HepG2 (cell line): Measurements from ENCODE around the gene FAM174C. TPM values are rescaled to one million over a fixed set of nuclear protein-coding genes. Genes with fewer than 3 reads are reported as not detected.
A peak's percentile ranks its signal among the peaks of the same experiment; 100 is the strongest.

Experiments
- ATF6 ChIP-seq: sonication (generic); formaldehyde crosslinking; conservative IDR thresholded peaks from 2 replicates; pipeline ENCODE4 v1.4.0; 2020; ENCODE audit warnings: missing genetic modification reagents
- ESRRA ChIP-seq: sonication (generic); formaldehyde crosslinking; IDR thresholded peaks from 2 replicates; pipeline ENCODE4 v1.5.1; 2020; ENCODE audit warnings: mild to moderate bottlenecking, low read depth, missing genetic modification reagents
- FOXJ3 ChIP-seq: sonication (generic); formaldehyde crosslinking; IDR thresholded peaks from 2 replicates; pipeline ENCODE4 v1.4.0; 2020; ENCODE audit warnings: missing genetic modification reagents, mild to moderate bottlenecking, borderline replicate concordance
- HDAC2 ChIP-seq: sonication (generic); formaldehyde crosslinking; IDR thresholded peaks from 2 replicates; pipeline ENCODE4 v1.4.0; 2020; ENCODE audit warnings: missing genetic modification reagents
- HNF1A ChIP-seq, 2 experiments: sonication (generic) in 1 of 2; formaldehyde crosslinking in 1 of 2; IDR thresholded peaks; 2 replicates each; pipeline versions ENCODE4 v1.4.0 to v1.6.1; 2016 to 2020; ENCODE audit warnings: borderline replicate concordance in 1 of 2, low read depth in 1 of 2, mild to moderate bottlenecking in 1 of 2, missing genetic modification reagents in 1 of 2
- MED1 ChIP-seq: sonication (generic); formaldehyde crosslinking; IDR thresholded peaks from 2 replicates; pipeline ENCODE4 v1.4.0; 2020; ENCODE audit warnings: missing genetic modification reagents
- MEF2D ChIP-seq: sonication (generic); formaldehyde crosslinking; IDR thresholded peaks from 2 replicates; pipeline ENCODE4 v1.5.1; 2020; ENCODE audit warnings: mild to moderate bottlenecking, missing genetic modification reagents
- MTA1 ChIP-seq: sonication (generic); formaldehyde crosslinking; IDR thresholded peaks from 2 replicates; pipeline ENCODE4 v1.4.0; 2020; ENCODE audit warnings: missing genetic modification reagents, mild to moderate bottlenecking, borderline replicate concordance
- SAP130 ChIP-seq: IDR thresholded peaks from 2 replicates; pipeline ENCODE4 v1.6.1; 2016; ENCODE audit warnings: low read depth
- TGIF2 ChIP-seq: IDR thresholded peaks from 2 replicates; pipeline ENCODE4 v1.6.1; 2016; ENCODE audit warnings: control low read depth, missing compliant biosample characterization
- THAP11 ChIP-seq: IDR thresholded peaks from 2 replicates; pipeline ENCODE4 v1.6.1; 2016; ENCODE audit warnings: missing biosample characterization, missing genetic modification reagents
- ZNF329 ChIP-seq: sonication (generic); formaldehyde crosslinking; IDR thresholded peaks from 2 replicates; pipeline ENCODE4 v1.9.0; 2021; ENCODE audit warnings: low read depth, mild to moderate bottlenecking, missing genetic modification reagents
- ZNF609 ChIP-seq: sonication (generic); formaldehyde crosslinking; IDR thresholded peaks from 2 replicates; pipeline ENCODE4 v1.4.0; 2020; ENCODE audit warnings: mild to moderate bottlenecking, missing genetic modification reagents, borderline replicate concordance
- ZNF775 ChIP-seq: sonication (generic); formaldehyde crosslinking; IDR thresholded peaks from 2 replicates; pipeline ENCODE4 v1.4.0; 2020; ENCODE audit warnings: missing genetic modification reagents, mild to moderate bottlenecking, moderate library complexity, borderline replicate concordance
- polyA plus RNA-seq, 8 experiments: library from polyadenylated mRNA; depleted of rRNA in 3 of 8; stranded (reverse) in 7 of 8; unstranded in 1 of 8; fragments of >200 nt; fragmentation: Illumina TruSeq in 4 of 8; extraction: Trizol in 4 of 8; gene quantifications; 2 replicates each; pipeline versions ENCODE4 v1.2.1 to v1.2.3, GENCODE V29; 2011 to 2016; ENCODE audit warnings: low read depth in 4 of 8, missing spikeins in 1 of 8, mixed read lengths in 1 of 8; ENCODE audit not compliant: insufficient read depth in 1 of 8
- total RNA-seq, 5 experiments: library from RNA; depleted of rRNA; stranded (reverse); fragments of >200 nt; fragmentation: Illumina TruSeq; extraction: Trizol; gene quantifications; 2 replicates each; pipeline ENCODE4 v1.2.3, GENCODE V29; 2016; ENCODE audit warnings: low read depth in 1 of 5

Gene FAM174C
- total and polyA plus RNA-seq, 2 of the 13 experiments (the other 11 are each of a cell fraction or from before 2014, with no cell fraction given) = 19.5 to 31.3 TPM

- TF ChIP-seq ZNF609 (peak; percentile 77; the same call in 1 of the 2 replicates), MTA1 (CRISPR knock-in tag) (peak; percentile 74), TGIF2 (CRISPR knock-in tag) (no peak), ATF6 (CRISPR knock-in tag) (no peak), THAP11 (CRISPR knock-in tag) (peak; percentile 18; the same call in 1 of the 2 replicates), SAP130 (CRISPR knock-in tag) (peak; percentile 79), ZNF775 (CRISPR knock-in tag) (no peak), MED1 (CRISPR knock-in tag) (peak; percentile 91), FOXJ3 (CRISPR knock-in tag) (peak; percentile 50; the same call in 1 of the 2 replicates), MEF2D (CRISPR knock-in tag) (peak; percentile 47), HNF1A (IDR thresholded peaks at IDR 0.05; ENCODE audit: low read depth) (no peak), HNF1A (CRISPR knock-in tag; IDR thresholded peaks at IDR 0.05; ENCODE audit: borderline replicate concordance) (0 out of 2 replicates have a peak, but pooled peaks have one; percentile 22), ZNF329 (no peak), ESRRA (peak; percentile 99), HDAC2 (CRISPR knock-in tag) (peak; percentile 73)
Measured at GRCh38 chr19:1254530-1255185, 20.7 kb upstream of the FAM174C start (continued).
